ENCODE data around the gene NME3. TPM values are rescaled to one million over a fixed set of nuclear protein-coding genes. Genes with fewer than 3 reads are reported as not detected.

NME3 gene
- total and polyA plus RNA-seq, 2 of the 13 experiments (the other 11 are each of a cell fraction or from before 2014, with no cell fraction given) = 10.4 to 15.9 TPM

GRCh38 chr16:1791943-1792812, 20.8 kb upstream of the NME3 start:
- Histone ChIP-seq H3K9ac (ENCODE audit: insufficient read depth, low read depth, low read length) (no peak overlapping the region), H3K4me3 (replicated peaks in 1 of 3; ENCODE audit: insufficient read depth in 1 of 3, low read depth in 2 of 3, low read length in 3 of 3) (no peak overlapping the region), H3K9me3 (ENCODE audit: low read length) (no peaks in the 10 kb centered on the region), H3K27me3 (ENCODE audit: control insufficient read depth in 1 of 2, insufficient read depth in 2 of 2, low read length in 2 of 2) (no peaks in the 10 kb centered on the region), H3K79me2 (ENCODE audit: insufficient read depth, low read length) (no peaks in the 10 kb centered on the region), H2AFZ (ENCODE audit: low read length) (no peak overlapping the region), H3K36me3 (replicated peaks in 1 of 2; ENCODE audit: control insufficient read depth in 1 of 2, insufficient read depth in 2 of 2, low read length in 2 of 2) (peaks cover 1 to 4% of the 10 kb centered on the region in 2 experiments; a peak in 2 of 5 replicates), H3K4me1 (ENCODE audit: insufficient read depth, low read length) (peaks cover 25% of the 10 kb centered on the region), H3K4me2 (ENCODE audit: low read depth, low read length) (no peak overlapping the region), H4K20me1 (ENCODE audit: insufficient read depth, low read length) (no peaks in the 10 kb centered on the region), H3K27ac (ENCODE audit: extremely low read length, insufficient read depth, low read length) (no peak overlapping the region)
- no TSS peak for BruUV-seq (replicated peaks)
- no peak for TF ChIP-seq JUND (CRISPR knock-in tag; IDR thresholded peaks at IDR 0.05)
- peak; percentile 15 for TF ChIP-seq AGO2 (optimal IDR thresholded peaks at IDR 0.05; ENCODE audit: low read depth, low read length)
- in situ Hi-C loops (cut with HindIII; ENCODE audit: extremely low pct_ligation_motif_present, low pct_unique_long_range_greater_than_20kb) (no loop called here), intact Hi-C loops (cut with micrococcal nuclease; ENCODE audit: unreplicated experiment) (no loop called here)
- ChIA-PET POLR2A (interaction anchor here (1.2 to 5.5 kb wide), 2 partner anchors 9 to 15 kb away, joined by 3 to 57 read pairs; partner anchors contain the start of genes NUBP2 and SPSB3), CTCF (ENCODE audit: low intra/inter-chr PET ratio, low total read pairs) (no interaction called here)
- FAIRE-seq = no peak
- DNase-seq (ENCODE audit: low spot score) = no peak
- WGBS (ENCODE audit: low lambda C conversion rate) = 91% methylated on average over 7 of the region's 59 CpGs
- no peak for ATAC-seq

- ChIA-PET POLR2A (interaction anchor here (5.5 kb wide), 1 partner anchor 8 kb away, joined by 57 read pairs; the partner anchor contains the start of genes NUBP2 and SPSB3), CTCF (ENCODE audit: low intra/inter-chr PET ratio, low total read pairs) (no interaction called here)
- WGBS (ENCODE audit: low lambda C conversion rate) = 91% methylated on average over 11 of the region's 53 CpGs
- Histone ChIP-seq H3K4me2 (ENCODE audit: low read depth, low read length) (no peak overlapping the region), H3K79me2 (ENCODE audit: insufficient read depth, low read length) (peaks cover 3% of the 10 kb centered on the region), H3K27ac (ENCODE audit: extremely low read length, insufficient read depth, low read length) (no peak overlapping the region), H3K36me3 (replicated peaks in 1 of 2; ENCODE audit: control insufficient read depth in 1 of 2, insufficient read depth in 2 of 2, low read length in 2 of 2) (peaks cover 3 to 4% of the 10 kb centered on the region in 2 experiments; a peak in 3 of 5 replicates), H3K9ac (ENCODE audit: insufficient read depth, low read depth, low read length) (no peak overlapping the region), H4K20me1 (ENCODE audit: insufficient read depth, low read length) (no peaks in the 10 kb centered on the region), H3K27me3 (ENCODE audit: control insufficient read depth in 1 of 2, insufficient read depth in 2 of 2, low read length in 2 of 2) (no peaks in the 10 kb centered on the region), H2AFZ (ENCODE audit: low read length) (no peak overlapping the region), H3K4me1 (ENCODE audit: insufficient read depth, low read length) (peaks cover 25% of the 10 kb centered on the region), H3K4me3 (replicated peaks in 1 of 3; ENCODE audit: insufficient read depth in 1 of 3, low read depth in 2 of 3, low read length in 3 of 3) (no peak overlapping the region), H3K9me3 (ENCODE audit: low read length) (no peaks in the 10 kb centered on the region)
- FAIRE-seq (no peak), ATAC-seq (no peak), DNase-seq (ENCODE audit: low spot score) (no peak)
- intact Hi-C loops (cut with micrococcal nuclease; ENCODE audit: unreplicated experiment) = no loop called here
- TF ChIP-seq TFDP2 (CRISPR knock-in tag; IDR thresholded peaks at IDR 0.05) = no peak
- no peak for TF ChIP-seq IRF2 (CRISPR knock-in tag; IDR thresholded peaks at IDR 0.05)
- TF ChIP-seq AGO2 (optimal IDR thresholded peaks at IDR 0.05; ENCODE audit: low read depth, low read length) = peak; percentile 26
- TF ChIP-seq ZMYM4 (CRISPR knock-in tag; IDR thresholded peaks at IDR 0.05) = no peak
- no peak for TF ChIP-seq GATAD2A (CRISPR knock-in tag; IDR thresholded peaks at IDR 0.05)
- in situ Hi-C loops (cut with HindIII; ENCODE audit: extremely low pct_ligation_motif_present, low pct_unique_long_range_greater_than_20kb) = no loop called here
- BruUV-seq (replicated peaks) = no TSS peak
Measured at GRCh38 chr16:1791256-1791942, 20.1 kb upstream of the NME3 start.

All from HepG2 (cell line).